HepG2 (cell line): ENCODE measurements around the gene TATDN2. TPM values are rescaled to one million over a fixed set of nuclear protein-coding genes. Genes with fewer than 3 reads are reported as not detected.

Experiments used
- ATF7-NPFF ChIP-seq: sonication (generic); formaldehyde crosslinking; IDR thresholded peaks from 2 replicates; pipeline ENCODE4 v1.8.1; 2023; ENCODE audit warnings: mild to moderate bottlenecking, low read depth, missing genetic modification reagents, moderate library complexity
- ESRRA ChIP-seq: sonication (generic); formaldehyde crosslinking; IDR thresholded peaks from 2 replicates; pipeline ENCODE4 v1.5.1; 2020; ENCODE audit warnings: mild to moderate bottlenecking, low read depth, missing genetic modification reagents
- HDAC1 ChIP-seq: sonication (generic); formaldehyde crosslinking; IDR thresholded peaks from 2 replicates; pipeline ENCODE4 v1.5.1; 2020; ENCODE audit warnings: mild to moderate bottlenecking, missing genetic modification reagents
- HOXA7 ChIP-seq: sonication (generic); formaldehyde crosslinking; IDR thresholded peaks from 2 replicates; pipeline ENCODE4 v1.8.1; 2022; ENCODE audit warnings: mild to moderate bottlenecking, missing genetic modification reagents, moderate library complexity
- JUNB ChIP-seq: sonication (generic); formaldehyde crosslinking; IDR thresholded peaks from 2 replicates; pipeline ENCODE4 v1.8.0; 2022; ENCODE audit warnings: missing genetic modification reagents, mild to moderate bottlenecking, borderline replicate concordance
- KAT8 ChIP-seq: IDR thresholded peaks from 2 replicates; pipeline ENCODE4 v1.6.1; 2016; ENCODE audit warnings: missing genetic modification reagents, missing compliant biosample characterization
- MAX ChIP-seq: IDR thresholded peaks from 2 replicates; pipeline ENCODE4 v1.6.1; 2012; ENCODE audit warnings: inconsistent platforms
- MIXL1 ChIP-seq: IDR thresholded peaks from 2 replicates; pipeline ENCODE4 v1.6.1; 2016
- NAIF1 ChIP-seq: sonication (generic); formaldehyde crosslinking; IDR thresholded peaks from 2 replicates; pipeline ENCODE4 v1.5.0; 2020; ENCODE audit warnings: mild to moderate bottlenecking, missing genetic modification reagents, borderline replicate concordance
- NFKBIZ ChIP-seq: IDR thresholded peaks from 2 replicates; pipeline ENCODE4 v1.6.1; 2018; ENCODE audit warnings: missing genetic modification reagents, missing compliant biosample characterization
- PATZ1 ChIP-seq: sonication (generic); formaldehyde crosslinking; IDR thresholded peaks from 2 replicates; pipeline ENCODE4 v1.4.0; 2020; ENCODE audit warnings: missing genetic modification reagents
- RNF219 ChIP-seq: sonication (generic); formaldehyde crosslinking; IDR thresholded peaks from 2 replicates; pipeline ENCODE4 v1.5.0; 2020; ENCODE audit warnings: mild to moderate bottlenecking, missing genetic modification reagents
- SNAPC5 ChIP-seq: sonication (generic); formaldehyde crosslinking; IDR thresholded peaks from 2 replicates; pipeline ENCODE4 v1.8.1; 2023; ENCODE audit warnings: mild to moderate bottlenecking, missing genetic modification reagents, borderline replicate concordance
- ZFP1 ChIP-seq: IDR thresholded peaks from 2 replicates; pipeline ENCODE4 v1.6.1; 2016
- ZFP90 ChIP-seq: sonication (generic); formaldehyde crosslinking; IDR thresholded peaks from 2 replicates; pipeline ENCODE4 v1.8.0; 2022; ENCODE audit warnings: missing genetic modification reagents, mild to moderate bottlenecking, inconsistent platforms, borderline replicate concordance
- ZNF263 ChIP-seq: sonication (generic); formaldehyde crosslinking; IDR thresholded peaks from 2 replicates; pipeline ENCODE4 v1.4.0; 2020; ENCODE audit warnings: missing genetic modification reagents
- ZNF280D ChIP-seq: sonication (generic); formaldehyde crosslinking; IDR thresholded peaks from 2 replicates; pipeline ENCODE4 v1.5.1; 2020; ENCODE audit warnings: mild to moderate bottlenecking, missing genetic modification reagents
- ZNF3 ChIP-seq: IDR thresholded peaks from 2 replicates; pipeline ENCODE4 v1.7.0; 2017; ENCODE audit warnings: inconsistent platforms
- ZSCAN9 ChIP-seq: IDR thresholded peaks from 2 replicates; pipeline ENCODE4 v1.6.1; 2016; ENCODE audit warnings: borderline replicate concordance
- polyA plus RNA-seq, 8 experiments: library from polyadenylated mRNA; depleted of rRNA in 3 of 8; stranded (reverse) in 7 of 8; unstranded in 1 of 8; fragments of >200 nt; fragmentation: Illumina TruSeq in 4 of 8; extraction: Trizol in 4 of 8; gene quantifications; 2 replicates each; pipeline versions ENCODE4 v1.2.1 to v1.2.3, GENCODE V29; 2011 to 2016; ENCODE audit warnings: low read depth in 4 of 8, missing spikeins in 1 of 8, mixed read lengths in 1 of 8; ENCODE audit not compliant: insufficient read depth in 1 of 8
- total RNA-seq, 5 experiments: library from RNA; depleted of rRNA; stranded (reverse); fragments of >200 nt; fragmentation: Illumina TruSeq; extraction: Trizol; gene quantifications; 2 replicates each; pipeline ENCODE4 v1.2.3, GENCODE V29; 2016; ENCODE audit warnings: low read depth in 1 of 5

The TATDN2 gene
- total and polyA plus RNA-seq, 2 of the 13 experiments (the other 11 are each of a cell fraction or from before 2014, with no cell fraction given): 12.1 to 21.9 TPM

- peak; percentile 86; the same call in 1 of the 2 replicates for TF ChIP-seq ZSCAN9 (CRISPR knock-in tag)
- peak; percentile 85 for TF ChIP-seq KAT8 (CRISPR knock-in tag)
- TF ChIP-seq NFKBIZ (CRISPR knock-in tag): peak; percentile 82; the same call in 1 of the 2 replicates
- TF ChIP-seq ATF7-NPFF (CRISPR knock-in tag): 0 out of 2 replicates have a peak, but pooled peaks have one; percentile 6
- TF ChIP-seq HDAC1: peak; percentile 86
- peak; percentile 68; the same call in 1 of the 2 replicates for TF ChIP-seq ZNF3 (CRISPR knock-in tag)
- TF ChIP-seq MAX: peak; percentile 43; the same call in 1 of the 2 replicates
- peak; percentile 85 for TF ChIP-seq PATZ1 (CRISPR knock-in tag)
- 0 out of 2 replicates have a peak, but pooled peaks have one; percentile 30 for TF ChIP-seq ZFP1 (CRISPR knock-in tag)
- peak; percentile 69 for TF ChIP-seq MIXL1 (CRISPR knock-in tag)
- peak; percentile 98 for TF ChIP-seq ZNF263 (CRISPR knock-in tag)
- TF ChIP-seq ZNF280D (CRISPR knock-in tag): peak; percentile 90
- peak; percentile 76; the same call in 1 of the 2 replicates for TF ChIP-seq SNAPC5 (CRISPR knock-in tag)
- TF ChIP-seq ZFP90 (CRISPR knock-in tag): no peak
- TF ChIP-seq NAIF1: no peak
- TF ChIP-seq HOXA7 (CRISPR knock-in tag): no peak
- TF ChIP-seq ESRRA (CRISPR knock-in tag): peak; percentile 99
- TF ChIP-seq RNF219: no peak
- no peak; the same call in 1 of the 2 replicates for TF ChIP-seq JUNB (CRISPR knock-in tag)
Observed at GRCh38 chr3:10224794-10225665, 23.2 kb upstream of the TATDN2 start (continued).
